HCT116 (cell line): ENCODE measurements around the gene C1orf174.

Experiments
- CEBPB ChIP-seq: IDR thresholded peaks from 2 replicates; pipeline ENCODE4 v1.6.1; 2012; ENCODE audit warnings: low read depth
- CTCF ChIP-seq, 3 experiments: fragments of 200-600 bp in 1 of 3; sonication (generic) in 1 of 3; IDR thresholded peaks in 2 of 3; conservative IDR thresholded peaks in 1 of 3; 2 replicates each; pipeline ENCODE4 v1.5.1; 2012 to 2017; ENCODE audit warnings: low read depth in 2 of 3, low read length in 2 of 3, antibody characterized with exemption in 1 of 3, borderline replicate concordance in 1 of 3, control low read depth in 1 of 3, mild to moderate bottlenecking in 1 of 3, mixed read lengths in 1 of 3, mixed run types in 1 of 3, moderate library complexity in 1 of 3; ENCODE audit not compliant: insufficient read depth in 1 of 3
- EZH2 ChIP-seq: fragments of 200-600 bp; sonication (generic); IDR thresholded peaks from 2 replicates; pipeline ENCODE4 v1.6.1; 2017; ENCODE audit warnings: antibody characterized with exemption, mixed run types
- EZH2phosphoT487 ChIP-seq: fragments of 200-600 bp; IDR thresholded peaks from 2 replicates; pipeline ENCODE4 v1.6.1; 2018; ENCODE audit warnings: antibody characterized with exemption, borderline replicate concordance
- POLR2A ChIP-seq: IDR thresholded peaks from 2 replicates; pipeline ENCODE4 v1.7.0; 2011; ENCODE audit warnings: borderline replicate concordance; ENCODE audit not compliant: insufficient read depth, insufficient read length; ENCODE audit errors: extremely low read depth
- POLR2AphosphoS5 ChIP-seq: IDR thresholded peaks from 2 replicates; pipeline ENCODE4 v1.6.1; 2011; ENCODE audit warnings: mild to moderate bottlenecking, low read depth, low read length, moderate library complexity
- REST ChIP-seq: IDR thresholded peaks from 2 replicates; pipeline ENCODE4 v1.6.1; 2012; ENCODE audit warnings: low read depth
- YY1 ChIP-seq: IDR thresholded peaks from 2 replicates; pipeline ENCODE4 v1.6.1; 2011; ENCODE audit warnings: low read length, low read depth, moderate library complexity, mild to moderate bottlenecking; ENCODE audit not compliant: insufficient replicate concordance; ENCODE audit errors: extremely low read depth
- ZBTB33 ChIP-seq: IDR thresholded peaks from 2 replicates; pipeline ENCODE4 v1.6.1; 2011; ENCODE audit warnings: mild to moderate bottlenecking, low read length, moderate library complexity; ENCODE audit not compliant: insufficient replicate concordance; ENCODE audit errors: extremely low read depth
- ZFX ChIP-seq: fragments of 450-650 bp; IDR thresholded peaks from 2 replicates; pipeline ENCODE4 v1.6.1; 2017
- ZNF274 ChIP-seq: fragments of 200-500 bp; sonication (Bioruptor generic); IDR thresholded peaks from 2 replicates; pipeline ENCODE4 v1.6.1; 2014; ENCODE audit warnings: mild to moderate bottlenecking, low read depth, low read length, inconsistent platforms

GRCh38 chr1:3841491-3841890 is 58.6 kb downstream of the C1orf174 start:
- no peak for TF ChIP-seq REST
- no peak for TF ChIP-seq CEBPB
- no peak for TF ChIP-seq CTCF (IDR thresholded peaks at IDR 0.05 in 2 of 3, conservative IDR thresholded peaks at IDR 0.05 in 1 of 3; ENCODE audit: borderline replicate concordance in 1 of 3, insufficient read depth in 1 of 3, low read depth in 2 of 3, low read length in 2 of 3)
- TF ChIP-seq ZBTB33: no peak
- no peak for TF ChIP-seq EZH2phosphoT487
- TF ChIP-seq POLR2A: no peak
- no peak for TF ChIP-seq YY1
- TF ChIP-seq POLR2AphosphoS5: no peak
- no peak for TF ChIP-seq ZNF274
- no peak for TF ChIP-seq EZH2
- TF ChIP-seq ZFX: no peak
